ENCODE data around the gene AKR1E2. TPM values are rescaled to one million over a fixed set of nuclear protein-coding genes. Genes with fewer than 3 reads are reported as not detected.

Gene AKR1E2
- total RNA-seq, 1 experiment from 2014 or later, result 1.2 TPM

GRCh38 chr10:4831091-4831490 lies 5.1 kb downstream of the AKR1E2 start:
- H3K4me3 ChIP-seq, result no peak overlapping the region
- no peaks in the 10 kb centered on the region; the same call in 1 of the 2 replicates for H3K36me3 ChIP-seq
- no peaks in the 10 kb centered on the region for H3K27me3 ChIP-seq
- DNase-seq, result no peak
- no peaks in the 10 kb centered on the region for H3K9me3 ChIP-seq

GRCh38 chr10:4833286-4833685 lies 7.3 kb downstream of the AKR1E2 start:
- no peaks in the 10 kb centered on the region for H3K27me3 ChIP-seq
- H3K9me3 ChIP-seq, result no peaks in the 10 kb centered on the region
- no peaks in the 10 kb centered on the region; the same call in 1 of the 2 replicates for H3K36me3 ChIP-seq
- DNase-seq, result no peak
- no peak overlapping the region for H3K4me3 ChIP-seq

GRCh38 chr10:4834898-4835405 lies 8.9 kb downstream of the AKR1E2 start:
- no peaks in the 10 kb centered on the region for H3K27me3 ChIP-seq
- DNase-seq, result no peak
- no peaks in the 10 kb centered on the region; the same call in 1 of the 2 replicates for H3K36me3 ChIP-seq
- no peak overlapping the region for H3K4me3 ChIP-seq
- no peaks in the 10 kb centered on the region for H3K9me3 ChIP-seq

- no peak for DNase-seq
- Histone ChIP-seq H3K27me3 (no peaks in the 10 kb centered on the region), H3K36me3 (no peaks in the 10 kb centered on the region; the same call in 1 of the 2 replicates), H3K4me3 (no peak overlapping the region), H3K9me3 (no peaks in the 10 kb centered on the region)
Measured at GRCh38 chr10:4835494-4835918, 9.5 kb downstream of the AKR1E2 start.

GRCh38 chr10:4836416-4836969 lies 10.5 kb downstream of the AKR1E2 start:
- no peak overlapping the region for H3K4me3 ChIP-seq
- H3K36me3 ChIP-seq, result no peaks in the 10 kb centered on the region; the same call in 1 of the 2 replicates
- H3K27me3 ChIP-seq, result no peaks in the 10 kb centered on the region
- DNase-seq, result no peak
- H3K9me3 ChIP-seq, result no peaks in the 10 kb centered on the region

- H3K36me3 ChIP-seq, result no peaks in the 10 kb centered on the region; the same call in 1 of the 2 replicates
- no peaks in the 10 kb centered on the region for H3K9me3 ChIP-seq
- DNase-seq, result no peak
- H3K4me3 ChIP-seq, result no peak overlapping the region
- no peaks in the 10 kb centered on the region for H3K27me3 ChIP-seq
Measured at GRCh38 chr10:4837551-4837950, 11.5 kb downstream of the AKR1E2 start.

GRCh38 chr10:4838743-4839142 lies 12.7 kb downstream of the AKR1E2 start:
- Histone ChIP-seq H3K27me3 (no peaks in the 10 kb centered on the region), H3K9me3 (no peaks in the 10 kb centered on the region), H3K36me3 (no peaks in the 10 kb centered on the region), H3K4me3 (no peak overlapping the region)
- DNase-seq, result no peak

GRCh38 chr10:4839353-4839752 lies 13.3 kb downstream of the AKR1E2 start:
- no peaks in the 10 kb centered on the region for H3K36me3 ChIP-seq
- DNase-seq, result no peak
- H3K9me3 ChIP-seq, result no peaks in the 10 kb centered on the region
- no peak overlapping the region for H3K4me3 ChIP-seq
- no peaks in the 10 kb centered on the region for H3K27me3 ChIP-seq

- no peaks in the 10 kb centered on the region for H3K36me3 ChIP-seq
- no peak for DNase-seq
- no peaks in the 10 kb centered on the region for H3K9me3 ChIP-seq
- H3K4me3 ChIP-seq, result no peak overlapping the region
- H3K27me3 ChIP-seq, result no peaks in the 10 kb centered on the region
Measured at GRCh38 chr10:4840151-4840550, 14.1 kb downstream of the AKR1E2 start.

GRCh38 chr10:4843525-4844180 lies 17.6 kb downstream of the AKR1E2 start:
- H3K9me3 ChIP-seq, result no peaks in the 10 kb centered on the region
- H3K4me3 ChIP-seq, result no peak overlapping the region
- H3K36me3 ChIP-seq, result no peaks in the 10 kb centered on the region
- no peak for DNase-seq
- no peaks in the 10 kb centered on the region for H3K27me3 ChIP-seq

- DNase-seq, result no peak
- Histone ChIP-seq H3K4me3 (no peak overlapping the region), H3K36me3 (no peaks in the 10 kb centered on the region), H3K9me3 (no peaks in the 10 kb centered on the region), H3K27me3 (no peaks in the 10 kb centered on the region)
Measured at GRCh38 chr10:4844864-4845263, 18.9 kb downstream of the AKR1E2 start.

- Histone ChIP-seq H3K9me3 (no peaks in the 10 kb centered on the region), H3K36me3 (no peaks in the 10 kb centered on the region), H3K27me3 (no peaks in the 10 kb centered on the region), H3K4me3 (no peak overlapping the region)
- no peak for DNase-seq
Measured at GRCh38 chr10:4845766-4846165, 19.8 kb downstream of the AKR1E2 start.

- no peaks in the 10 kb centered on the region for H3K36me3 ChIP-seq
Measured at GRCh38 chr10:4846775-4847174, 20.8 kb downstream of the AKR1E2 start.

GRCh38 chr10:4847561-4848355 lies 21.8 kb downstream of the AKR1E2 start:
- DNase-seq, result peak; percentile 4
- H3K36me3 ChIP-seq, result no peaks in the 10 kb centered on the region
- H3K27me3 ChIP-seq, result no peaks in the 10 kb centered on the region
- no peaks in the 10 kb centered on the region for H3K9me3 ChIP-seq
- H3K4me3 ChIP-seq, result no peak overlapping the region

More at GRCh38 chr10:4846775-4847174, 20.8 kb downstream of the AKR1E2 start:
- Histone ChIP-seq H3K27me3 (no peaks in the 10 kb centered on the region), H3K4me3 (no peak overlapping the region), H3K9me3 (no peaks in the 10 kb centered on the region)
- DNase-seq, result no peak

GRCh38 chr10:4848356-4849041 lies 22.5 kb downstream of the AKR1E2 start:
- no peak for DNase-seq
- H3K27me3 ChIP-seq, result no peaks in the 10 kb centered on the region
- no peaks in the 10 kb centered on the region for H3K9me3 ChIP-seq
- H3K36me3 ChIP-seq, result no peaks in the 10 kb centered on the region
- no peak overlapping the region for H3K4me3 ChIP-seq

- DNase-seq, result no peak
- no peaks in the 10 kb centered on the region for H3K36me3 ChIP-seq
- no peaks in the 10 kb centered on the region for H3K27me3 ChIP-seq
- no peaks in the 10 kb centered on the region for H3K9me3 ChIP-seq
- no peak overlapping the region for H3K4me3 ChIP-seq
Measured at GRCh38 chr10:4849042-4849402, 23.0 kb downstream of the AKR1E2 start.
